NT2/D1 (cell line): ENCODE measurements around the gene HACD4.

Experiments used
- DNase-seq: peaks from one replicate; pipeline ENCODE4 v3.0.0-alpha.2; 2011; ENCODE audit warnings: low read depth, low spot score
- H3K27me3 ChIP-seq: 2 replicates; pipeline ENCODE4 v1.6.0; 2011; ENCODE audit warnings: mild to moderate bottlenecking; ENCODE audit not compliant: insufficient read length, insufficient read depth
- H3K36me3 ChIP-seq: 2 replicates; pipeline ENCODE4 v1.6.1; 2011; ENCODE audit warnings: mild to moderate bottlenecking, low read length, mixed read lengths; ENCODE audit not compliant: insufficient read depth, insufficient read length
- H3K4me1 ChIP-seq: 2 replicates; pipeline ENCODE4 v1.5.1; 2011; ENCODE audit not compliant: insufficient read depth, insufficient read length
- H3K4me3 ChIP-seq: 2 replicates; pipeline ENCODE4 v1.5.1; 2011; ENCODE audit warnings: low read depth; ENCODE audit not compliant: insufficient read length
- H3K9ac ChIP-seq: 2 replicates; pipeline ENCODE4 v1.6.0; 2011; ENCODE audit warnings: low read depth; ENCODE audit not compliant: insufficient read length
- H3K9me3 ChIP-seq: 2 replicates; pipeline ENCODE4 v1.5.1; 2011; ENCODE audit warnings: mild to moderate bottlenecking, low read length; ENCODE audit not compliant: insufficient read depth
- SUZ12 ChIP-seq: IDR thresholded peaks from 2 replicates; pipeline ENCODE4 v1.6.1; 2011; ENCODE audit not compliant: insufficient read length, insufficient read depth; ENCODE audit errors: extremely low read depth
- YY1 ChIP-seq: IDR thresholded peaks from 2 replicates; pipeline ENCODE4 v1.6.1; 2011; ENCODE audit not compliant: insufficient read length, insufficient read depth
- ZNF274 ChIP-seq: IDR thresholded peaks from 2 replicates; pipeline ENCODE4 v1.6.1; 2011; ENCODE audit warnings: mild to moderate bottlenecking, low read depth, low read length

The HACD4 gene

DNA sequence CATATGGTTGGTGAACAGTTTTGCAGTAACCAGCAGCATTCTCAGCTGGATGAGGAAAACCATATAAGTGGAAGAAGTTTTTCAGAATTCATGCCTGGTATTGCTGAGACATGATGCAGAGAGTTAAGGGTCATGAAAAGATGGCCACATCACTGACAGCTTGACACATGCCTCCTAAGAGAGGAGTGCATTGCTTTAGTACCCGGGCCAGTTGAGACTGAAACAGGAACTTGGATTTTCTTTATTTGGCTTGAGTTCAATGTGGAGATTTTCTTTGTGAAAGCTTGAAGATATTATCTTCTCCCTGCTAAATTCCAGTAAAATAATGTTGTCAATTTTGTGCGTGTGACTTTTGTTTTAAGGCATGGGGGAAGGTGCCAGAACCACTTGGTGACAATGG lies 35.8 kb downstream of the HACD4 start:
- DNase-seq = no peak
- H3K4me1 ChIP-seq = no peaks in the 10 kb centered on the region
- H3K9ac ChIP-seq = no peak overlapping the region
- TF ChIP-seq YY1 (no peak), ZNF274 (no peak), SUZ12 (no peak)
- H3K9me3 ChIP-seq = 0 out of 2 replicates have a peak, but pooled peaks cover 2% of the 10 kb centered on the region
- H3K27me3 ChIP-seq = no peaks in the 10 kb centered on the region
- peaks cover 31% of the 10 kb centered on the region for H3K36me3 ChIP-seq
- no peak overlapping the region for H3K4me3 ChIP-seq

DNA sequence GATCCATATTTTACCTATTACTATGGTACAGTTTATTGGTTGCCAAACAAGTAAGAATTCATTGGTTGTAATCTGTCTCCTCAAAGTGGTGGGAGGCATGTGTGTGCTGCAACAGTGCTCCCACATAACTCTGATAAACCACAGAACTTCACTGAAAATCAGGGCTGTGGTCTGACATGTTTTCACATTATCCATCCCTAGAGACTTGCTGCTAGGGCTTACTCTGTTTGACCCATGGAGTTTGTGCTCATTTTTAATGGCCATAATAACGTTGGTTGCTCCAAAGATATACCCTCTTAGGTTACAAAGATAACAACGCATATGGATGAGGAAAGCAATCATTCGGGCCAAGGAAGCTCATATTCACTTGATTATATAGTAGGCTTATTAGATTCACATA lies 37.0 kb downstream of the HACD4 start:
- no peak for TF ChIP-seq SUZ12
- no peak for TF ChIP-seq YY1
- no peak for TF ChIP-seq ZNF274
- no peaks in the 10 kb centered on the region for H3K4me1 ChIP-seq
- DNase-seq = no peak

DNA sequence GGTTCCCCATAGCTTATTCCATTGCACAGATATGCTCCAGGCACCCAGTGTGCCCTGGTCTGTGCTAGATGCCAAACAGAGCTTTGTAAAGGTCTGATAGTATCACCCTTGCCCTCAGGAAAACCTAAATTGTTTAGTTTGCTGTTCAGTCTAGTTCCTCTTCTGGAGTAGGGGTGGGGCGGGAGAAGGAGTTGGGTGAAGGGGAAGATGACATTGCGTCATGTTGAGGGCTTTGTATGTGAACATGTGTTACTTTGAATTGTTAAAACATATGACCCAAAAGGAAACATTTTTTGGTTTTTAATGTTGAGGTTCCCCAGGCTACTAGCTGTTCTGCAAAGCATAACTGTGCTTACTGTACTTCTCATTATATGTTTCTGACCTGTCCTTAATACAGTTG lies 40.6 kb downstream of the HACD4 start:
- Histone ChIP-seq H3K9ac (no peak overlapping the region), H3K36me3 (peaks cover 49% of the 10 kb centered on the region), H3K9me3 (no peaks in the 10 kb centered on the region), H3K4me1 (no peaks in the 10 kb centered on the region), H3K27me3 (no peaks in the 10 kb centered on the region), H3K4me3 (no peak overlapping the region)
- no peak for TF ChIP-seq SUZ12
- TF ChIP-seq ZNF274 = no peak
- no peak for TF ChIP-seq YY1
- DNase-seq = no peak

More for the DNA sequence above, 37.0 kb downstream of the HACD4 start:
- H3K4me3 ChIP-seq = no peak overlapping the region
- no peak overlapping the region for H3K9ac ChIP-seq
- no peaks in the 10 kb centered on the region for H3K27me3 ChIP-seq
- H3K9me3 ChIP-seq = no peaks in the 10 kb centered on the region
- H3K36me3 ChIP-seq = peaks cover 41% of the 10 kb centered on the region

DNA sequence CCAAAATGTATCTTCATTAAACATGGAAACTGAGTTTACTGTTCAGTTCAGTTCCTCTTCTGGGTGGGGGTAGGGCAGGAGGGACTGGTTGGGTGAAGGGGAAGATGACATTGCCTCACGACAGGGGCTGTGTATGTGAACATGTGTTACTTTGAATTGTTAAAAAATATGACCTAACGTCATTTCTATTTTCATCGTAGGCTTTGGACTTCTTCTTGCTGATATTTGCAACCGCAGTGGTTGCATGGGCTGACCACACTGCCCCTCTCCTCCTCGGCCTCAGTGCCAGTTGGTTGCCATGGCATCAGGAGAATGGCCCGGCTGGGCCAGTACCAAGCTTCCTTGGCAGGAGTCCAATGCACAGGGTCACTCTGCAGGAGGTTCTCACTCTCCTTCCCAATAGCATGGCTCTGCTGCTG lies 41.5 kb downstream of the HACD4 start:
- Histone ChIP-seq H3K4me3 (no peak overlapping the region), H3K27me3 (no peaks in the 10 kb centered on the region), H3K36me3 (peaks cover 42% of the 10 kb centered on the region), H3K4me1 (no peaks in the 10 kb centered on the region), H3K9me3 (no peaks in the 10 kb centered on the region), H3K9ac (no peak overlapping the region)
- no peak for TF ChIP-seq SUZ12
- TF ChIP-seq ZNF274 = no peak
- TF ChIP-seq YY1 = no peak
- no peak for DNase-seq

DNA sequence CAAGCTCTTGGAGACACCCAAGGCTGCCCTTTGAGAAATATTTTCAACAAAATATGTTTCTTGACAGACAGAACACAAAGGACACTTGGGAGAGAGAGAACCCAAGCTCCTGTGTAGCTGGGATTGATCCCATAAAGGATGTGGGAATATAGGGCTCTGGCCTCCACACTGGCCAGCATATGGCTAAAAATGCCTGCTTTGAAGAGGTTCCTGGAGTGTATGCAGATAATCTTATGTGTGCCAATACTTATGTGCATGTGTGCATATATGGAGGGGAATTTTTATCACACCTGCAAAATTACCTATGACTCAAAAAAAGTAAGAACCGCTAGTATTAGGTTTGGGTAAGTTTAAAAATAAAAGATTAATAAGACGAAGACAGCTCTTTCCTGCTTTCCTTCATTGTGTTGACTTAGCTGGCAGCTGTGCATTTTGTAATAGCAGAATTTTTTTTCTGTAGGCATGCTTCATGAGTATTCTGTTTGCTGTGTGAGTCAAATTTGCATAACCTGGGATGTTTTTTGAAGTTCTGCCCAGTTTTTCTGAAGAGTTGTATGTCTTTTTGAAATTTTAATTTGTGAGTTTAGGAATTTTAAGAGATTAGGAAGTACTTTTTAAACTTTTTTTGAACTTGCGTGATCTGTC lies 42.6 kb downstream of the HACD4 start:
- Histone ChIP-seq H3K4me3 (no peak overlapping the region), H3K4me1 (no peaks in the 10 kb centered on the region), H3K9ac (no peak overlapping the region), H3K9me3 (no peaks in the 10 kb centered on the region), H3K27me3 (no peaks in the 10 kb centered on the region), H3K36me3 (peaks cover 37% of the 10 kb centered on the region)
- no peak for DNase-seq
- no peak for TF ChIP-seq ZNF274
- TF ChIP-seq YY1 = no peak

DNA sequence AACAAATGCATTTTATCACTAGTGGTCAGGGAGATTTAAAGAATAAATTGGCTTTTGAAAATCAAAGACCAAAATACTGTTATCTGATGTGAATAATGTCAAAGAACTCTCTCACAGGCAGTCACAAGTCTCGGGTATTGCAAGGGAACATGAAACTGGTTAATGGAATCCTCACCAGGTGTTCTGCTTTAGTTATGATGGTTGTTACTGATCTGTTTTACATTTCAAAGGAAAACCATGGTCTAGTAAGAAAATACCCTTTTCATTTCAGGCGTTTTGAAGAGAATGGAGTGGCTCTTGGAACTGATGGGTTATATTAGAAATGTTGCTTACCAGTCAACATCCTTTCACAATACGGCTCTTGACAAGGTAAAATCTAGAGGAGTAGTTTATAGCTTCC lies 43.4 kb downstream of the HACD4 start:
- no peak for DNase-seq
- no peak overlapping the region for H3K4me3 ChIP-seq
- no peak overlapping the region for H3K9ac ChIP-seq
- H3K27me3 ChIP-seq = no peaks in the 10 kb centered on the region
- no peaks in the 10 kb centered on the region for H3K4me1 ChIP-seq
- H3K36me3 ChIP-seq = peaks cover 33% of the 10 kb centered on the region
- no peak for TF ChIP-seq SUZ12
- H3K9me3 ChIP-seq = no peaks in the 10 kb centered on the region

DNA sequence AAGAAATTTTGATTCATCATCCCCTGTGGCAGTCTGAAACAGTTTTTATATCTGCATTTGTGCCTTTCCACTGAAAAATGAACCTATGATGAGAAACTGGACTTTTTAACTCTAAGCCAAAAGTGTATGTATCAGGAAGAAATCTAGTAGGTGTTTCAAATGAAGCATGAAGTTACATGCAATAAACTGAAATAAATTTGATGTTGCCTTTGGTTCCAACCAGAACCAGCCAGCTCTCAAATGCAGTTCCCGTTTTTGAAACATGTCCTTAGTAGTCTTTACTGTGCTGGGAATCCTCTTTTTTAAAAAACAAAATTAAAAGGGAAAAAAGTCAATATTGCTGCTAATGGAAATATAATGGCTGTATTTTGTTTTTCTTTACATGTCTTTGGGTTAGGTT lies 43.9 kb downstream of the HACD4 start:
- TF ChIP-seq ZNF274 (no peak), SUZ12 (no peak), YY1 (no peak)
- H3K9ac ChIP-seq = no peak overlapping the region
- no peak for DNase-seq
- no peaks in the 10 kb centered on the region for H3K4me1 ChIP-seq
- no peaks in the 10 kb centered on the region for H3K9me3 ChIP-seq
- H3K27me3 ChIP-seq = no peaks in the 10 kb centered on the region
- no peak overlapping the region for H3K4me3 ChIP-seq
- peaks cover 32% of the 10 kb centered on the region for H3K36me3 ChIP-seq
